GM18505 (cell line): ENCODE measurements around the gene CACUL1.

Source experiments
- ATAC-seq: cut with Tn5 transposase; IDR thresholded peaks from one replicate; pipeline ENCODE4 v1.9.1; 2021; ENCODE audit not compliant: unreplicated experiment
- POLR2A ChIP-seq: IDR thresholded peaks from 4 replicates; pipeline ENCODE4 v1.6.1; 2011; ENCODE audit warnings: borderline replicate concordance; ENCODE audit not compliant: insufficient read depth, insufficient read length; ENCODE audit errors: extremely low read depth

The CACUL1 gene

GRCh38 chr10:118781541-118781940 is 26.8 kb upstream of the CACUL1 start:
- TF ChIP-seq POLR2A, result no peak
- no peak for ATAC-seq

- TF ChIP-seq POLR2A, result no peak
- no peak for ATAC-seq
Observed at GRCh38 chr10:118778727-118779126, 24.0 kb upstream of the CACUL1 start.

- TF ChIP-seq POLR2A, result no peak
- ATAC-seq, result no peak
Observed at GRCh38 chr10:118776960-118777359, 22.2 kb upstream of the CACUL1 start.

DNA sequence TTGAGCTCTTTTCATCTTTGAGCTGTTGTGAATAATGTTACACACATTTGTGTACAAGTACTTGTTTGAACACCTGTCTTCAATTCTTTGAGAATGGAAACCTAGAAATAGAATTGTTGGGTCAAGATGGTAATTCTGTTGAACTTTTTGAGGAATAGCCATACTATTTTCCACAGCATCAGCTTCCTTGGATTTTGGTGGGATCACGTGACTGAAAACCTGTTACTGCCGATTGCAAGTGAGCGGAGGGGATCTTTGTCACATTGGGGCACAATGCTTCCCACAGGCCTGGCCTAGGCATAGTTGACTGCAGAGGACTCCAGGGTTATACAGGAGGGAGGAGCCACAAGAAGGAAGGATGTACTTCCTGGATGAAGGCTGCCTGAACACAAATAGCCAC is 21.3 kb upstream of the CACUL1 start:
- TF ChIP-seq POLR2A, result no peak
- no peak for ATAC-seq

DNA sequence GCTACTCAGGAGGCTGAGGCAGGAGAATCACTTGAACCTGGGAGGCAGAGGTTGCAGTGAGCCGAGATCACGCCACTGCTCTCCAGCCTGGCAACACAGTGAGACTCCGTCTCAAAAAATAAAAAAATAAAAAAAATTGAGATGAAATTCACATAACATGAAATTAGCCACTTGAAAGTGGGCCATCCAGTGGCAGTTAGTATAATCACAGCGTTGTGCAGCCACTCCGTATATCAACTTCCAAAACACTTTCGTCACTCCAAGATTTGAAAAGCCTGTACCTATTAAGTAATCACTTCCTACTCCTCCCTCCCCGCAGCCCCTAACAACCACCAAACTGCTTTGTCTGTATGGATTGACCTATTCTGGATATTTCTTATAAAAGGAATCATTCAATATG is 20.7 kb upstream of the CACUL1 start:
- no peak for ATAC-seq
- TF ChIP-seq POLR2A, result no peak

- TF ChIP-seq POLR2A, result no peak
- ATAC-seq, result no peak
Observed at GRCh38 chr10:118773041-118773440, 18.3 kb upstream of the CACUL1 start.

DNA sequence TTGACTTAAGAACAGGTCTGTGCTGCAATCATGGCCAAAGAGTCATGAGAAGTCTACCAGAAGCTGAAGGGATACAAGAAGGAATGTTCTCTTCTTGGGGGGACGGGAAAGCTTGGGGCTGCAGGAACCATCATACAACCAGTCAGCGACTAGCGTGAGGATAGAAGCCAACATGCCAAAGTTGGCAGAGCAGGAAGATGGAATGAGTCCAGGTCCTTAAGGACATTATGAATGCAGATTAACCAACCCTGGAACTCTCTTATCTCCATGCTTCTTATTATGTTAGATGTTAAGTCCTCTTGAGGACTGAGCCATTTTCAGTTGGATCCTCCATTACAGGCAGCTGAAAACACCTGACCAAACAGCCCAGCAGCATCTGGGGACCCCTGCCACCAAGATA is 17.2 kb upstream of the CACUL1 start:
- ATAC-seq, result no peak
- no peak for TF ChIP-seq POLR2A

DNA sequence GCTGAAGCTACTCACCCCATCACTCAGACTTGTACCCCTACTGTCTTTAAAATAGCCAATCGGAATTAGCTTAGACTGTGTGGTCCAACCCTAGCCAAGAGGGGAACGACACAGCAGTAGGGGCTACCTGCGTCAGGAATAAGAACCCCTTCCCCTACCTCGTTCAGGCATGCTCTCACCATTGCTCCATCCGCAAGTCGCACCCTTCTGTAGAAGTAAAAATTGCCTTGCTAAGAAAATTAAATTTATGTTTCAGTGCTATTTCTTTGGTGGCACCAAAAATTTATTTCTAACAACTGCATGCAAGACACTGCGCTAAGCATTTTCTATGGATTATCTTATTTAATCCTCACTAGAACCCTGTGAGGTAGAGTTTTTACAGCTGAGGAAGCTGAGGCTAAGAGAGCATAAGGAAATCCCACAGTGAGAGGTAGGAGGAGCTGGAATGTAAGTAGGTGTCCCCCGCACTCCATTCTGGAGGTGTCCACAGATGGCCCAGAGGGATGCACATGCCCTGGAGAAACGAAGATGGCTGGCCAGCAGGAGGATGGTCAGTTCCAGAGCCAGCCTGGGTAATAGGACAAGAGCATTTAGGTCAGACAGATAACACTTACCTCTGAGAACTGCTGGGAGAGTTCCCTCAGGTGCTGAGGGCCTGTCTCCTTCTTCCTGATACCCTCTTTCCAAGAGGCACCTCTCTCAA is 15.3 kb upstream of the CACUL1 start:
- no peak for ATAC-seq
- TF ChIP-seq POLR2A, result no peak

DNA sequence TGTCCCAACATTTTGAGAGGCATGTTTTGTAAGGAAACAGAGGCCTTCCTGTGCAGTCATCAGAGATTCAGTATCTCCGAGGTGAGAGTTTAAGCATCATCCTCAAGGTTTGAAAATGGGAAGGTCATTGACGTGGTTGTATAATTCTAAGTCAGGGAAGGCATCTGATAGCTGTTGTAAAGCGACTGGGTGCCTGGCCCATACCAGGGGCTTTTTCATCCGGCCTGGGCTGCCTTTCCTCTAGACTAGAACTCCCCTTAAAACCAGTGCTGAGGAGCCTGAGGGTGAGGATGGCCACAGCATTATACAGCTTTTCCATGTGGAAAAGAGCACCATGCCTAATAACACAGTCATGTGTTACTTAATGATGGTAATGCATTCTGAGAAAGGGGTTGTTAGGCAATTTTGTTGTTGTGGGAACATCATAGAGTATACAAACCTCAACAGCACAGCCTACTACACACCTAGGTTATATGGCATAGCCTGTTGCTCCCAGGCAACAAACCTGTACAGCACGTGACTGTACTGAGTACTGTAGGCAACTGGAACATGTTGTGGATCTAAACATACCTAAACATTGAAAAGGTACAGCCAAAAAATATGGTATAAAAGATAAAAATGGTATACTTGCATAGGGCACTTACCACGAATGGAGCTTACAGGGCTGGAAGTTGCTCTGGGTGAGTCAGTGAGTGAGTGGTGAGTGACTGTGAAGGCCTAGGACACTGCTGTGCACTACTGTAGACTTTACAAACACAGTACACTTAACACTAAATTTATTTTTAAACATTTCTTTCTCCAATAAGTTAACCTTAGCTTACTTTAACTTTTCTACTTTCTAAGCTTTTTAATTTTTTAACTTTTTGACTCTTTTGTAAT is 13.5 kb upstream of the CACUL1 start:
- TF ChIP-seq POLR2A, result no peak
- no peak for ATAC-seq

- no peak for ATAC-seq
- no peak for TF ChIP-seq POLR2A
Observed at GRCh38 chr10:118767297-118768040, 12.7 kb upstream of the CACUL1 start.

- no peak for ATAC-seq
- TF ChIP-seq POLR2A, result no peak
Observed at GRCh38 chr10:118764195-118764594, 9.4 kb upstream of the CACUL1 start.

GRCh38 chr10:118763202-118763988 is 8.6 kb upstream of the CACUL1 start:
- TF ChIP-seq POLR2A, result no peak
- no peak for ATAC-seq

DNA sequence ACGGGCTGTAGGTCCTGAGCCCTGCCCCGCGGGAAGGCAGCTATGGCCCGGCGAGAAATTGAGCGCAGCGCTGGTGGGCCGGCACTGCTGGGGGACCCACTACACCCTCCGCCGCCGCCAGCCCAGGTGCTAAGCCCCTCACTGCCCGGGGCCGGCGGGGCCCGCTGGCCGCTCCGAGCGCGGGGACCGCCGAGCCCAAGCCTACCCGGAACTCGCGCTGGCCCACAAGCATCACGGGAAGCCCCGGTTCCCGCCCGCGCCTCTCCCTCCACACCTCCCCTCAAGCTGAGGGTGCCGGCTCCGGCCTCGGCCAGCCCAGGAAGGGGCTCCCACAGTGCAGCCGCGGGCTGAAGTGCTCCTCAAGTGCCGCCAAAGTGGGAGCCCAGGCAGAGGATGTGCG is 5.5 kb upstream of the CACUL1 start:
- TF ChIP-seq POLR2A, result no peak
- no peak for ATAC-seq
